K562 (cell line): ENCODE data around the gene KPRP.

Experiments
- CEBPB ChIP-seq: fragments of 450-650 bp; IDR thresholded peaks from 2 replicates; pipeline ENCODE4 v1.6.1; 2016; ENCODE audit warnings: missing genetic modification characterization, missing compliant biosample characterization
- HNRNPLL ChIP-seq: fragments of 200-400 bp; formaldehyde crosslinking; IDR thresholded peaks from 2 replicates; pipeline ENCODE4 v1.6.1; 2017; ENCODE audit warnings: low read length, low read depth, mild to moderate bottlenecking; ENCODE audit not compliant: poor library complexity, severe bottlenecking
- POLR2A ChIP-seq: fragments of 450-650 bp; conservative IDR thresholded peaks from 2 replicates; pipeline ENCODE4 v1.6.1; 2016
- POLR2AphosphoS2 ChIP-seq: IDR thresholded peaks from 2 replicates; pipeline ENCODE4 v1.6.1; 2012; ENCODE audit warnings: low read length, improper control_type of control experiment
- SMC3 ChIP-seq: conservative IDR thresholded peaks from 2 replicates; pipeline ENCODE4 v1.6.1; 2011; ENCODE audit warnings: low read depth, low read length, improper control_type of control experiment; ENCODE audit not compliant: insufficient read depth
- TBP ChIP-seq: optimal IDR thresholded peaks from 2 replicates; pipeline ENCODE3; 2011; ENCODE audit warnings: low read depth, low read length, improper control_type of control experiment
- ZNF12 ChIP-seq: sonication (generic); formaldehyde crosslinking; IDR thresholded peaks from 2 replicates; pipeline ENCODE4 v1.4.0; 2020; ENCODE audit warnings: mild to moderate bottlenecking, missing genetic modification reagents
- ZNF318 ChIP-seq, 2 experiments: fragments of 450-650 bp; IDR thresholded peaks; 2 replicates each; pipeline ENCODE4 v1.6.1; 2016; ENCODE audit warnings: mild to moderate bottlenecking in 2 of 2, borderline replicate concordance in 1 of 2, low read depth in 1 of 2, moderate library complexity in 1 of 2
- ZNF695 ChIP-seq: fragments of 450-650 bp; formaldehyde crosslinking; IDR thresholded peaks from 2 replicates; pipeline ENCODE4 v1.4.0; 2020; ENCODE audit warnings: mild to moderate bottlenecking, moderate library complexity
- TF ChIP-seq, protein P1 (sequence below), 3 experiments: IDR thresholded peaks in 2 of 3; conservative IDR thresholded peaks in 1 of 3; 2 replicates each; pipeline ENCODE4 v1.5.1; 2011 to 2012; ENCODE audit warnings: low read length in 3 of 3, mild to moderate bottlenecking in 3 of 3, control low read depth in 2 of 3, improper control_type of control experiment in 1 of 3, inconsistent platforms in 1 of 3, low read depth in 1 of 3, mixed read lengths in 1 of 3, moderate library complexity in 1 of 3; ENCODE audit not compliant: insufficient read depth in 2 of 3
- TF ChIP-seq, protein P2 (sequence below): sonication (generic); formaldehyde crosslinking; IDR thresholded peaks from 2 replicates; pipeline ENCODE4 v1.8.0; 2022; ENCODE audit warnings: mild to moderate bottlenecking, missing genetic modification reagents, borderline replicate concordance

GRCh38 chr1:152761609-152762213, 3.9 kb downstream of the KPRP start:
- no peak for TF ChIP-seq TBP
- no peak for TF ChIP-seq ZNF695 (CRISPR knock-in tag)
- TF ChIP-seq, protein P1, sequence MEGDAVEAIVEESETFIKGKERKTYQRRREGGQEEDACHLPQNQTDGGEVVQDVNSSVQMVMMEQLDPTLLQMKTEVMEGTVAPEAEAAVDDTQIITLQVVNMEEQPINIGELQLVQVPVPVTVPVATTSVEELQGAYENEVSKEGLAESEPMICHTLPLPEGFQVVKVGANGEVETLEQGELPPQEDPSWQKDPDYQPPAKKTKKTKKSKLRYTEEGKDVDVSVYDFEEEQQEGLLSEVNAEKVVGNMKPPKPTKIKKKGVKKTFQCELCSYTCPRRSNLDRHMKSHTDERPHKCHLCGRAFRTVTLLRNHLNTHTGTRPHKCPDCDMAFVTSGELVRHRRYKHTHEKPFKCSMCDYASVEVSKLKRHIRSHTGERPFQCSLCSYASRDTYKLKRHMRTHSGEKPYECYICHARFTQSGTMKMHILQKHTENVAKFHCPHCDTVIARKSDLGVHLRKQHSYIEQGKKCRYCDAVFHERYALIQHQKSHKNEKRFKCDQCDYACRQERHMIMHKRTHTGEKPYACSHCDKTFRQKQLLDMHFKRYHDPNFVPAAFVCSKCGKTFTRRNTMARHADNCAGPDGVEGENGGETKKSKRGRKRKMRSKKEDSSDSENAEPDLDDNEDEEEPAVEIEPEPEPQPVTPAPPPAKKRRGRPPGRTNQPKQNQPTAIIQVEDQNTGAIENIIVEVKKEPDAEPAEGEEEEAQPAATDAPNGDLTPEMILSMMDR (IDR thresholded peaks at IDR 0.05 in 2 of 3, conservative IDR thresholded peaks at IDR 0.05 in 1 of 3; ENCODE audit: insufficient read depth in 2 of 3, low read depth in 1 of 3, low read length in 3 of 3) = no peak
- TF ChIP-seq ZNF12 (CRISPR knock-in tag) = no peak
- no peak for TF ChIP-seq CEBPB
- TF ChIP-seq SMC3 = no peak
- TF ChIP-seq POLR2A = no peak
- no peak for TF ChIP-seq POLR2AphosphoS2
- no peak for TF ChIP-seq HNRNPLL
- TF ChIP-seq, protein P2, sequence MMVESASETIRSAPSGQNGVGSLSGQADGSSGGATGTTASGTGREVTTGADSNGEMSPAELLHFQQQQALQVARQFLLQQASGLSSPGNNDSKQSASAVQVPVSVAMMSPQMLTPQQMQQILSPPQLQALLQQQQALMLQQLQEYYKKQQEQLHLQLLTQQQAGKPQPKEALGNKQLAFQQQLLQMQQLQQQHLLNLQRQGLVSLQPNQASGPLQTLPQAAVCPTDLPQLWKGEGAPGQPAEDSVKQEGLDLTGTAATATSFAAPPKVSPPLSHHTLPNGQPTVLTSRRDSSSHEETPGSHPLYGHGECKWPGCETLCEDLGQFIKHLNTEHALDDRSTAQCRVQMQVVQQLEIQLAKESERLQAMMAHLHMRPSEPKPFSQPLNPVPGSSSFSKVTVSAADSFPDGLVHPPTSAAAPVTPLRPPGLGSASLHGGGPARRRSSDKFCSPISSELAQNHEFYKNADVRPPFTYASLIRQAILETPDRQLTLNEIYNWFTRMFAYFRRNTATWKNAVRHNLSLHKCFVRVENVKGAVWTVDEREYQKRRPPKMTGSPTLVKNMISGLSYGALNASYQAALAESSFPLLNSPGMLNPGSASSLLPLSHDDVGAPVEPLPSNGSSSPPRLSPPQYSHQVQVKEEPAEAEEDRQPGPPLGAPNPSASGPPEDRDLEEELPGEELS = no peak
- no peak for TF ChIP-seq ZNF318 (IDR thresholded peaks at IDR 0.05; ENCODE audit: borderline replicate concordance in 1 of 2, low read depth in 1 of 2)
